OCI-LY1 (cell line): ENCODE measurements around the gene TTLL9.

Experiments
- H2AFZ ChIP-seq: fragments of 200-600 bp; sonication (generic), shearing (Covaris generic); 2 replicates; pipeline ENCODE4 v1.6.0; 2014; ENCODE audit warnings: antibody characterized with exemption, mild to moderate bottlenecking, low read length
- H3F3A ChIP-seq: fragments of 200-600 bp; sonication (generic), shearing (Covaris generic); 2 replicates; pipeline ENCODE4 v1.6.0; 2014; ENCODE audit warnings: mild to moderate bottlenecking, antibody characterized with exemption, low read length, moderate library complexity; ENCODE audit not compliant: insufficient read depth
- H3K27ac ChIP-seq: fragments of 200-600 bp; sonication (generic); 2 replicates; pipeline ENCODE4 v1.5.1; 2014; ENCODE audit warnings: low read length, mixed run types, mild to moderate bottlenecking, low read depth; ENCODE audit not compliant: poor library complexity, severe bottlenecking
- H3K27me3 ChIP-seq: fragments of 200-600 bp; sonication (generic); 2 replicates; pipeline ENCODE4 v1.6.0; 2014; ENCODE audit warnings: antibody characterized with exemption, mild to moderate bottlenecking, low read length, moderate library complexity; ENCODE audit not compliant: insufficient read depth
- H3K36me3 ChIP-seq: fragments of 200-600 bp; sonication (generic); 2 replicates; pipeline ENCODE4 v1.6.1; 2014; ENCODE audit warnings: mild to moderate bottlenecking, antibody characterized with exemption, low read length, moderate library complexity, mixed read lengths; ENCODE audit not compliant: insufficient read depth
- H3K4me1 ChIP-seq: fragments of 200-600 bp; sonication (generic); 2 replicates; pipeline ENCODE4 v1.5.1; 2014; ENCODE audit warnings: mild to moderate bottlenecking, low read length, moderate library complexity; ENCODE audit not compliant: insufficient read depth, severe bottlenecking
- H3K4me2 ChIP-seq: fragments of 200-600 bp; sonication (generic), shearing (Covaris generic); 2 replicates; pipeline ENCODE4 v1.6.1; 2014; ENCODE audit warnings: low read length
- H3K4me3 ChIP-seq: fragments of 200-600 bp; sonication (generic); 2 replicates; pipeline ENCODE4 v1.5.1; 2014; ENCODE audit warnings: low read length, low read depth, mild to moderate bottlenecking, mixed read lengths; ENCODE audit not compliant: poor library complexity, severe bottlenecking
- H3K79me2 ChIP-seq: fragments of 200-600 bp; shearing (Covaris generic); 2 replicates; pipeline ENCODE4 v1.6.1; 2016; ENCODE audit warnings: mixed run types, low read length, mixed read lengths; ENCODE audit not compliant: insufficient read depth
- H3K9ac ChIP-seq: fragments of 200-600 bp; sonication (generic), shearing (Covaris generic); 2 replicates; pipeline ENCODE4 v1.6.1; 2014; ENCODE audit warnings: mild to moderate bottlenecking, low read length, mixed read lengths
- H3K9me2 ChIP-seq: fragments of 200-600 bp; sonication (generic), shearing (Covaris generic); 2 replicates; pipeline ENCODE4 v1.6.1; 2014; ENCODE audit warnings: low read depth, mild to moderate bottlenecking, low read length, mixed read lengths
- H3K9me3 ChIP-seq: fragments of 200-600 bp; shearing (Covaris generic); 2 replicates; pipeline ENCODE4 v1.6.1; 2014; ENCODE audit warnings: low read length, mixed read lengths
- H4K20me1 ChIP-seq: fragments of 200-600 bp; sonication (generic), shearing (Covaris generic); 2 replicates; pipeline ENCODE4 v1.6.0; 2016; ENCODE audit warnings: mild to moderate bottlenecking, low read length; ENCODE audit not compliant: insufficient read depth
- EZH2 ChIP-seq: fragments of 200-600 bp; sonication (generic), shearing (Covaris generic); IDR thresholded peaks from 2 replicates; pipeline ENCODE4 v1.8.0; 2017; ENCODE audit warnings: borderline replicate concordance, mixed run types, mild to moderate bottlenecking, antibody characterized with exemption, low read length, moderate library complexity, mixed read lengths
- TF ChIP-seq, protein P1 (sequence below): fragments of 200-600 bp; sonication (generic), shearing (Covaris generic); IDR thresholded peaks from 2 replicates; pipeline ENCODE4 v1.5.1; 2017; ENCODE audit warnings: mild to moderate bottlenecking, antibody characterized with exemption, low read length, moderate library complexity, mixed read lengths

Gene TTLL9

DNA sequence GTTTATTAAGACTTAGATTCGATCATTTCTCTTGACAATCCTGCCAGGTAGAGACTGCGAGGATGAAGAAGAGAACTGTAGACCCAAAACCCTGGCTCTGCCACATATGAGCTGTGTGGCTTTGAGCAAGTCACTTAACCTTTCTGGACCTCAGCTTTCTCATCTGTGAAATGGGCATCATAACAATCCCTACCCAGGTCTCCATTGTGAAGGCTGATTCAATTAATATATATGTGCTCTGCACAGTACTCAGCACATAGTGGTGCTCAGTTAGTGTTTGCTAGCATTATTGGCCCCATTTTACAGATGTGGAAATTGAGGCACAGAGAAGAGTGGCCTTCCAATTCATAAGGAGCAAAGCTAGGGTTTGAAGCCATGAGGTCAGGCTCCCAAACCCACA, 105.4 kb downstream of the TTLL9 start:
- Histone ChIP-seq H3K9me2 (no peaks in the 10 kb centered on the region), H3K79me2 (no peaks in the 10 kb centered on the region), H3K36me3 (no peaks in the 10 kb centered on the region), H3K4me3 (no peak overlapping the region), H3K9me3 (no peaks in the 10 kb centered on the region), H3K4me2 (no peak overlapping the region), H3K4me1 (no peaks in the 10 kb centered on the region), H4K20me1 (no peaks in the 10 kb centered on the region), H2AFZ (no peak overlapping the region), H3K27ac (no peak overlapping the region), H3K27me3 (0 out of 2 replicates have a peak, but pooled peaks cover 3% of the 10 kb centered on the region), H3K9ac (no peak overlapping the region), H3F3A (no peaks in the 10 kb centered on the region)
- no peak for TF ChIP-seq EZH2
- TF ChIP-seq, protein P1, sequence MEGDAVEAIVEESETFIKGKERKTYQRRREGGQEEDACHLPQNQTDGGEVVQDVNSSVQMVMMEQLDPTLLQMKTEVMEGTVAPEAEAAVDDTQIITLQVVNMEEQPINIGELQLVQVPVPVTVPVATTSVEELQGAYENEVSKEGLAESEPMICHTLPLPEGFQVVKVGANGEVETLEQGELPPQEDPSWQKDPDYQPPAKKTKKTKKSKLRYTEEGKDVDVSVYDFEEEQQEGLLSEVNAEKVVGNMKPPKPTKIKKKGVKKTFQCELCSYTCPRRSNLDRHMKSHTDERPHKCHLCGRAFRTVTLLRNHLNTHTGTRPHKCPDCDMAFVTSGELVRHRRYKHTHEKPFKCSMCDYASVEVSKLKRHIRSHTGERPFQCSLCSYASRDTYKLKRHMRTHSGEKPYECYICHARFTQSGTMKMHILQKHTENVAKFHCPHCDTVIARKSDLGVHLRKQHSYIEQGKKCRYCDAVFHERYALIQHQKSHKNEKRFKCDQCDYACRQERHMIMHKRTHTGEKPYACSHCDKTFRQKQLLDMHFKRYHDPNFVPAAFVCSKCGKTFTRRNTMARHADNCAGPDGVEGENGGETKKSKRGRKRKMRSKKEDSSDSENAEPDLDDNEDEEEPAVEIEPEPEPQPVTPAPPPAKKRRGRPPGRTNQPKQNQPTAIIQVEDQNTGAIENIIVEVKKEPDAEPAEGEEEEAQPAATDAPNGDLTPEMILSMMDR, result no peak

- Histone ChIP-seq H3F3A (no peaks in the 10 kb centered on the region), H3K36me3 (no peaks in the 10 kb centered on the region), H3K27ac (no peak overlapping the region), H3K4me2 (no peak overlapping the region), H3K27me3 (0 out of 2 replicates have a peak, but pooled peaks cover 3% of the 10 kb centered on the region), H3K9me3 (no peaks in the 10 kb centered on the region), H3K79me2 (no peaks in the 10 kb centered on the region), H3K9ac (no peak overlapping the region), H3K4me1 (no peaks in the 10 kb centered on the region), H3K9me2 (no peaks in the 10 kb centered on the region), H3K4me3 (no peak overlapping the region), H2AFZ (no peak overlapping the region), H4K20me1 (no peaks in the 10 kb centered on the region)
- TF ChIP-seq, protein P1, result no peak
- no peak for TF ChIP-seq EZH2
These were observed 106.6 kb downstream of the TTLL9 start for GRCh38 chr20:31977080-31977479.

DNA sequence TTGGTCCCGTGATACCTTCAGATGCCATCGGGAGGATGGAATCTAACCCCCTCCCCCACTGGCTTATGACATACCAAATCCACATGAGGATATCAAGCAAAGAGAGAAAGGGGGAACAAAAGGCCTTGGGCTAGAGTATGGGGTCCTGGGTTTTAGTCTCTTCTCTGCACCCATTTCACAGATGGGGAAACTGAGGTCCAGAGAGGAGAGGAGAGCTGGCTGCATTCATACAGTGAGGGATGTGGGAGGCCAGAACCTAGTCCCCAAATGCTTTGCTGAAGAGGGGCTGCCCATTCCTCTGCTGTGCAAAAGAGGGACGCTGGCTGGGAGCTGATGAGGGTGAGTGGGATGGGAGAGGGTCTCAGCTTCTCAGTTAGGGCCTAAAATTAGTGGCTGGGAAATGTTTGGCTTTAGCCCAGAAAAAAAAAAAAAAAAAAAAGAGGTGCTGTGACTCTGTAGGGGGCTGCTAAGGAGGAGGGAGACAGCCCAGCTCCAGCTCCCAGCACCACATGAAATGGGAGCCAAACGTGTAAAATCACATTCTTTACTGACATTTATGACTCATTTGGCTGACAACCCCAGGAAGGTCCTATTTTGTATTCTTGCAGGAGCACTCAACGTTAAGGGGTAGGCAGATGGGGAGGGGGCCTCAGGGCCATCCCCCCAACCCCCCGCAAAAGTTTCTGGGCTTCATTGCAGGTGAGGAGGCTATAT, 109.4 kb downstream of the TTLL9 start:
- no peaks in the 10 kb centered on the region for H3F3A ChIP-seq
- no peaks in the 10 kb centered on the region for H3K36me3 ChIP-seq
- no peaks in the 10 kb centered on the region for H3K79me2 ChIP-seq
- H3K9me2 ChIP-seq, result no peaks in the 10 kb centered on the region
- no peaks in the 10 kb centered on the region for H3K27me3 ChIP-seq
- TF ChIP-seq, protein P1, result no peak
- no peak for TF ChIP-seq EZH2
- no peak overlapping the region for H3K4me2 ChIP-seq
- no peak overlapping the region for H3K9ac ChIP-seq
- H3K4me1 ChIP-seq, result no peaks in the 10 kb centered on the region
- H3K9me3 ChIP-seq, result no peaks in the 10 kb centered on the region
- no peak overlapping the region for H2AFZ ChIP-seq
- H3K27ac ChIP-seq, result no peak overlapping the region
- H3K4me3 ChIP-seq, result no peak overlapping the region
- H4K20me1 ChIP-seq, result no peaks in the 10 kb centered on the region
